ENCODE results near the gene CCDC138. TPM values are rescaled to one million over a fixed set of nuclear protein-coding genes. Genes with fewer than 3 reads are reported as not detected.

The CCDC138 gene
- total RNA-seq, 2 donors from 2014 or later: 29.7 to 30.2 TPM

DNA sequence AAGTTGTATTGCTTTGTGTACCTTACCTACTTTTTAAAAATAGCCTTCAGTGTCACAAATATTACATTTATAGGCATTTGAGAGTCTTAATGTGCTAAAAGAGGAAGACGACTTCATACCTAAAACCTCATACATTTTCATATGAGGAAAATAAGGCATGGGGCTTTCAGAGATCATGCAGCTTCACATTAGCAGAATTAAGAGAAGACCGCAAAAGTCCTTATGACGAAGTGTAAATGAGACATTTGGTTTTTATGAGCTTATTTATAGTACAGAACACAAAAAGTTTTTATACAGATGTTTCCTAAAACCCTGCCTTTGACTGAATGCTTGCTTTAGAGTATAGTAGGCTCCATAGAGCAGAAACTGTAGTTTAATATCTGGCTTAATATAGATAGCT, 10.1 kb upstream of the CCDC138 start:
- Histone ChIP-seq H3K4me3 (ENCODE audit: low read length) (no peak overlapping the region), H3K27ac (ENCODE audit: low read depth, low read length) (no peak overlapping the region), H3K9ac (ENCODE audit: extremely low read depth, low read length, poor library complexity, severe bottlenecking) (no peak overlapping the region), H3K4me1 (ENCODE audit: control insufficient read depth, insufficient read depth, low read length) (no peaks in the 10 kb centered on the region), H3K27me3 (ENCODE audit: control insufficient read depth, insufficient read depth, low read length, poor library complexity, severe bottlenecking) (no peaks in the 10 kb centered on the region), H3K36me3 (ENCODE audit: control insufficient read depth, insufficient read depth, low read length) (peaks cover 84% of the 10 kb centered on the region), H3K9me3 (ENCODE audit: control insufficient read depth, low read length) (no peaks in the 10 kb centered on the region)
- Mint-ChIP-seq H3K4me1 (no peaks in the 10 kb centered on the region), H3K27ac (no peak overlapping the region), H3K4me3 (no peak overlapping the region), H3K9me3 (no peaks in the 10 kb centered on the region), H3K36me3 (ENCODE audit: low read depth) (peaks cover 73% of the 10 kb centered on the region), H3K27me3 (ENCODE audit: insufficient read depth) (no peaks in the 10 kb centered on the region)
- WGBS, 2 experiments (ENCODE audit: insufficient coverage in 1 of 2, insufficient read length in 1 of 2): 89 to 100% methylated on average over 1 to 3 of the region's 3 CpGs
- DNase-seq: no peak
- TF ChIP-seq CTCF (conservative IDR thresholded peaks at IDR 0.05): no peak

DNA sequence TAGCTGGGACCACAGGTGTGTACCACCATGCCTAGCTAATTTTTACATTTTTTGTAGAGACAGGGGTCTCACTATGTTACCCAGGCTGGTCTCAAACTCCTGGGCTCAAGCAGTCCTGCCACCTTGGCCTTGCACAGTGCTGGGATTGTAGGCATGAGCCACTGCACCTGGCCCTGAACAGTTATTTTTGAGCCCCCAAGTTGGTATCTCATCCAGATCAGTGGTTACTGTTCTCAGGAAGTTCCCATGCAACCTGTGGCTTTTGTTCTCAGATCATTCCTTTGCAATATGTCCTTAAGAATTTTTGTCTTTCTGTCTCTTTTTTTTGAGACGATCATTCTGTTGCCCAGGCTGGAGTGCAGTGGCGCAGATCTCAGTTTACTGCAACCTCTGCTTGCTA, 7.7 kb upstream of the CCDC138 start:
- Histone ChIP-seq H3K36me3 (ENCODE audit: control insufficient read depth, insufficient read depth, low read length) (peaks cover 84% of the 10 kb centered on the region), H3K4me1 (ENCODE audit: control insufficient read depth, insufficient read depth, low read length) (no peaks in the 10 kb centered on the region), H3K9ac (ENCODE audit: extremely low read depth, low read length, poor library complexity, severe bottlenecking) (no peak overlapping the region), H3K27me3 (ENCODE audit: control insufficient read depth, insufficient read depth, low read length, poor library complexity, severe bottlenecking) (no peaks in the 10 kb centered on the region), H3K9me3 (ENCODE audit: control insufficient read depth, low read length) (no peaks in the 10 kb centered on the region), H3K4me3 (ENCODE audit: low read length) (no peak overlapping the region), H3K27ac (ENCODE audit: low read depth, low read length) (no peak overlapping the region)
- Mint-ChIP-seq H3K4me3 (no peak overlapping the region), H3K36me3 (ENCODE audit: low read depth) (peaks cover 68% of the 10 kb centered on the region), H3K27ac (no peak overlapping the region), H3K9me3 (no peaks in the 10 kb centered on the region), H3K4me1 (no peaks in the 10 kb centered on the region), H3K27me3 (ENCODE audit: insufficient read depth) (no peaks in the 10 kb centered on the region)
- DNase-seq: no peak
- no peak for TF ChIP-seq CTCF (conservative IDR thresholded peaks at IDR 0.05)
- WGBS, 2 experiments (ENCODE audit: insufficient coverage in 1 of 2, insufficient read length in 1 of 2): 95 to 100% methylated on average over 1 to 2 of the region's 2 CpGs

GRCh38 chr2:108786008-108786353, 590 bp upstream of the CCDC138 start:
- Mint-ChIP-seq H3K4me3 (peak overlapping the region; percentile 72), H3K9me3 (no peaks in the 10 kb centered on the region), H3K4me1 (peaks cover 12% of the 10 kb centered on the region), H3K36me3 (ENCODE audit: low read depth) (peaks cover 37% of the 10 kb centered on the region), H3K27me3 (ENCODE audit: insufficient read depth) (no peaks in the 10 kb centered on the region), H3K27ac (peak overlapping the region; percentile 95)
- Histone ChIP-seq H3K4me3 (ENCODE audit: low read length) (peak overlapping the region; percentile 91), H3K4me1 (ENCODE audit: control insufficient read depth, insufficient read depth, low read length) (peaks cover 2% of the 10 kb centered on the region), H3K27me3 (ENCODE audit: control insufficient read depth, insufficient read depth, low read length, poor library complexity, severe bottlenecking) (no peaks in the 10 kb centered on the region), H3K27ac (ENCODE audit: low read depth, low read length) (peak overlapping the region; percentile 89), H3K9me3 (ENCODE audit: control insufficient read depth, low read length) (no peaks in the 10 kb centered on the region), H3K36me3 (ENCODE audit: control insufficient read depth, insufficient read depth, low read length) (peaks cover 63% of the 10 kb centered on the region), H3K9ac (ENCODE audit: extremely low read depth, low read length, poor library complexity, severe bottlenecking) (peak overlapping the region; percentile 93)
- no peak for DNase-seq
- WGBS, 2 experiments (ENCODE audit: insufficient coverage in 1 of 2, insufficient read length in 1 of 2): 0 to 3% methylated on average over 1 of the region's 1 CpG
- no peak for TF ChIP-seq CTCF (conservative IDR thresholded peaks at IDR 0.05)
